GM13977 (cell line): Measurements from ENCODE around the gene SYT2.

Experiments used
- DNase-seq: peaks from one replicate; pipeline ENCODE4 v3.0.0; 2012; ENCODE audit warnings: low spot score
- CTCF ChIP-seq: IDR thresholded peaks from 2 replicates; pipeline ENCODE4 v1.5.1; 2012; ENCODE audit warnings: mild to moderate bottlenecking, control low read depth; ENCODE audit not compliant: insufficient read depth; ENCODE audit errors: extremely low read depth, missing control alignments
- in situ Hi-C: fragments of 300-500 bp; cut with MboI; formaldehyde crosslinking; loops from one replicate; pipeline ENCODE4 v1.12.0; 2022; ENCODE audit warnings: low sequenced_read_pairs, low pct_unique_long_range_greater_than_20kb, mixed read lengths, inconsistent platforms; ENCODE audit not compliant: unreplicated experiment

The SYT2 gene

DNA sequence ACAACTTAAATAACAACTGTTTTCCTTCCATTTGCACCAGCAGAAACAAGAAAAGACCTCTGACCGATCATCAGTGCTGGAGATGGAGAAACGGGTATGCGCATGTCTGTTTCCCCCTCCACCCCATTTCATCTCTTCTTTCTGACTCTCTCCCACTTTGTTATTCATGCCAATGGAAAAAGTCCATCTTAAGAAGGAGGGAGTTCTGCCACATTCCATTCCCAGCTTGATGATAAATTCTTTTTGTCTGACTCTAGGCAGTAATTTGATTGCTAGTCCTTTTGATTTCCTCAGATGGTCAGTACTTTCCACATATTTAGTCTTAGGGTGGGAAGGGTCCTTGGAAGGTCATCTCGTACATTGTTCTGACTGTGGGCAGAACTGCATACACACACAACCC lies 142.5 kb downstream of the SYT2 start:
- in situ Hi-C loops, result no loop called here
- TF ChIP-seq CTCF, result no peak
- DNase-seq, result no peak

- TF ChIP-seq CTCF, result no peak
- DNase-seq, result peak; percentile 30
- in situ Hi-C loops, result no loop called here
Observed at GRCh38 chr1:202565890-202566602, 144.2 kb downstream of the SYT2 start.

DNA sequence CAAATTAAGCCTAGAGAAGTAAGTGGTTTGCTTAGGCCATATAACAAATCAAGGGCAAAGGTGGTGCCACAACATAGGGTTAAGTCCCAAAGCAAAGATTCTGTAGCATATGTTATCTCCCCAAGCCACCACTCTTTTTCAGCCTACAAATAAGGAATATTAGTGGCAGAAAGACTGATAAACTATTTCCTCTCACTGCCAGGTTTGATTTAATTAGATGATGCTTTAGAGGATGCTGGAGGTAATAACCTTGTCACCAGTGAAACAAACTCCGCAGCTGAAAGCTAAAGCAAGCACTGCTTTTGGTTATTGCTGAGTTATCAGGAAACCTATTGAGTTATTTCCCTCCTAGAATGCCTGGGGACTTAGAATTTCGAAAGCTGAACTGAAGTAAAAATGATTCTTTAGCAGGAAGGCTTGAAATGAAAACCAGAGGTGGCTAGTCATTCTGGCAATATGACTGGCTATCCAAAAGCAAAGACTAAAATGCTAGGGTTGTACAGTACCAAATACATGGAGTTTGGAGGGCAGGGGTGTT lies 145.2 kb downstream of the SYT2 start:
- TF ChIP-seq CTCF, result no peak
- no peak for DNase-seq
- in situ Hi-C loops, result no loop called here

- in situ Hi-C loops, result no loop called here
- no peak for DNase-seq
- no peak for TF ChIP-seq CTCF
Observed at GRCh38 chr1:202563818-202564217, 146.4 kb downstream of the SYT2 start.

DNA sequence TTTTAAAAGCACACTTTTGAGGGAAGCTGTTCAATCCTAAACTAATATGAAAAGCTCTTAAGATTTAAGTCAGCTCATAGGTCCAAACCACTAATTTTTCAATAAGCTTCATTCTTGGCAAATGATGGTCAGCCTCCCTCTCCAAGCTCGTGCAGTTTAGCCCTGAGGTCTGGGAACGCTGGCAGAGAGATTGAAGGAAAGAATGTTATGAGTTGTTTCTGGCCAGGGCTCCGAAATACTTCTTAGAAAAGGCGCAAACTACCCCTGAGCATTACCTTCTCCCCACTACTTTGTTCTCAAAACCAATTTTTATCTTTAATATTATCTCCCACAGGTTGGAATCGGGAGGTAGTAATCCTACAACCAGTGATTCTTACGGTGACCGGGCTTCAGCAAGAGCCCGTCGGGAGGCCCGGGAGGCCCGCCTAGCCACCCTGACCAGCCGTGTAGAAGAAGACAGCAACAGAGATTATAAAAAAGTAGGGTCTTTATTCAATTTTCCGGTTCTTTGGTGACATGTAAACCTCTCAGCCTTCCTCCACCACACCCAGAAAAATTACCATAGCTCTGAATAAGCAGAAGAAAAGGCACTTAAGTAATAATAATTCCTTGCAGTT lies 147.7 kb downstream of the SYT2 start:
- DNase-seq, result no peak
- in situ Hi-C loops, result no loop called here
- TF ChIP-seq CTCF, result no peak

GRCh38 chr1:202561726-202562443 lies 148.4 kb downstream of the SYT2 start:
- DNase-seq, result no peak
- in situ Hi-C loops, result no loop called here
- peak; percentile 2 for TF ChIP-seq CTCF
